GM12891 (cell line): ENCODE data around the gene ZNF576. TPM values are rescaled to one million over a fixed set of nuclear protein-coding genes. Genes with fewer than 3 reads are reported as not detected.
"Not testable (repeated sequence)": the region's sequence is repeated elsewhere in the genome, so short reads cannot be mapped to it uniquely, and the experiment has no call there.

Experiments used
- DNase-seq: peaks from one replicate; pipeline ENCODE4 v3.0.0; 2011; ENCODE audit warnings: low spot score; ENCODE audit not compliant: insufficient read length
- FAIRE-seq: peaks from 2 replicates; lab custom pipeline; 2011; peaks lifted over from hg19 to GRCh38; lab: Jason Lieb, UNC
- PAX5 ChIP-seq: IDR thresholded peaks from 2 replicates; pipeline ENCODE4 v1.6.1; 2011; ENCODE audit warnings: low read length, moderate library complexity, mild to moderate bottlenecking; ENCODE audit not compliant: insufficient read depth, severe bottlenecking
- POLR2A ChIP-seq: IDR thresholded peaks from 2 replicates; pipeline ENCODE4 v1.6.1; 2011; ENCODE audit warnings: low read depth, low read length, control low read depth
- POLR2AphosphoS5 ChIP-seq: IDR thresholded peaks from 2 replicates; pipeline ENCODE4 v1.6.1; 2011; ENCODE audit warnings: low read depth, low read length, control low read depth
- POU2F2 ChIP-seq: IDR thresholded peaks from 2 replicates; pipeline ENCODE4 v1.6.1; 2011; ENCODE audit warnings: low read depth, mild to moderate bottlenecking, control low read depth, low read length, moderate library complexity
- SPI1 ChIP-seq: IDR thresholded peaks from 2 replicates; pipeline ENCODE4 v1.6.1; 2011; ENCODE audit warnings: low read depth, low read length, control low read depth
- TAF1 ChIP-seq: IDR thresholded peaks from 2 replicates; pipeline ENCODE4 v1.6.1; 2011; ENCODE audit warnings: low read depth, low read length, control low read depth
- polyA plus RNA-seq: library from polyadenylated mRNA; unstranded; fragments of >200 nt; gene quantifications from one replicate; pipeline ENCODE4 v1.2.1, GENCODE V29; 2012; ENCODE audit warnings: low read depth, missing spikeins, inconsistent platforms; ENCODE audit not compliant: missing spikeins

ZNF576 gene
- polyA plus RNA-seq = 6.5 TPM

DNA sequence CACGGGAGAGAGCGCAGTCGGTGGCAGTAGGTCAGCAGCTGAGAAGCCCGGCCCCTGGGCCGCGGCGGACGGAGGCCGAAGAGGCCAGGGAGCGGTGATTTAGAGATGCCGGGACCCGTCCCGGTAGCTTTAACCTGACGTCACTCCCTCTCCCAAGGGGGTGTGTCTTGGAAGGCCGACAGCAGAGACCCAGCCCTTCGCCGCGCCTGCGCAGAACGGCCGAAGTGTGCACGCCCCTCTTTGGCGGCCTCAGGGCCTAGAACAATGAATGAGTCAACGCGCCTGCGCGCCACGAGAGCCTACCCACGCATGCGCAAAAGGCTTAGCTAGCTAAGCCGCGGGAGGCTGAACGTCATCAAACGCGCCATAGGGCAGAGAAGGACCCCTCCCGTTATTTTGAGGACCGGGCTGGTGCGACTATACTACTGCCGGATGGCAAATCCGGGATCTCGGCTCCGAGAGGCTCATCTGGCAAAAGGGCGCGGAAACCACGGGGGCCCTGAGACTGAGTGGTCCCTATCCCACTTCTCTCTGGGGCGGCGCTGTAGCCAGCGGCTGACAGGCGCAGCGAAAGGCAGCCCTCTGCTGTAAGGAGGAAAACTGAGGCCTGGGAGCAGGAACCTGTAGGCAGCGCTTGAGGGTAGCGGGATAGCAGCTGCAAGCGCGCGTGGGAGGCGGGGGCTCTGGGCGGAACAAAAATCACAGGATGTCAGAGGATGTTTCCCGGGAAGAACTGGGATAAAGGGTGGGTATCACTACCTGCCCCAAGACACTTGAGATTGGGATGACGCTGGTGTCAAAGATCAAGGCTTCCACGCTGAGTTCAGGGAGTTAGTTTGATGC lies at the start of gene ZNF576, which contains the start of gene IRGQ:
Gene ZNF576 (plus strand): TSS at position 597 of the 843 bp plus-strand sequence. CDS start 514 bp downstream, outside the sequence.
Gene IRGQ (minus strand): TSS at position 136 of the 843 bp plus-strand sequence. CDS start 796 bp downstream, outside the sequence.
- TF ChIP-seq POLR2AphosphoS5 (peak; percentile 43), TAF1 (peak; percentile 54), PAX5 (no peak), POU2F2 (no peak)
- DNase-seq = peak; percentile 94
- peak; percentile 100 for FAIRE-seq

DNA sequence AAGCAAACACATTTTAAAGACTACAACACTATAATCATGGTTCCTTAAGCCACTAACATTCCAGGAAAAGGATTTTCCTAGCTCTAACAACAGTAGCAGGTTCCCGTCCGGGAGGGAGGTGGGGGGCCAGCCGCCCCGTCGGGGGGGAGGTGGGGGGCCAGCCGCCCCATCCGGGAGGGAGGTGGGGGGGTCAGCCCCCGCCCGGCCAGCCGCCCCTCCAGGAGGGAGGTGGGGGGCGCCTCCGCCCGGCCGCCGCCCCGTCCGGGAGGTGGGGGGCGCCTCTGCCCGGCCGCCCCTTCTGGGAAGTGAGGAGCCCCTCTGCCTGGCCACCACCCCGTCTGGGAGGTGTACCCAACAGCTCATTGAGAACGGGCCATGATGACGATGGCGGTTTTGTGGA lies 48.5 kb upstream of the ZNF576 start:
- not testable (repeated sequence) for DNase-seq, FAIRE-seq

DNA sequence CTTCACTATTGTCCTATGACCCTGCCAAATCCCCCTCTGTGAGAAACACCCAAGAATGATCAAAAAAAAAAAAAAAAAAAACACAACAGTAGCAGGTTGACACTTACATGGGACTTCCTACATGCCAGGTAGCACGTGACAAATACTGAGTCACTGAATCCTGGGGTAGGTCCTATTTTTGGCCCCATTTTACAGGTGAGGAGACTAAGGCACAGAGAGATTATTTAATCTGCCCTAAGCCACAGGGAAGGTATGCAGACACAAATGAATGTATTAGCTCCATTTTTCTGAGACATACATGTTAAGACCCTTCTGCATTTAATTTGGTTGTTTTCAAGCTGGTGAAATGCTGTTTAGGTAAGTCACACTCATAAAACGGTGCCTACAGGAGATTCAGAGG lies 47.7 kb upstream of the ZNF576 start:
- FAIRE-seq (no peak), DNase-seq (no peak)
- TF ChIP-seq POU2F2 (no peak), POLR2AphosphoS5 (no peak), PAX5 (no peak), POLR2A (no peak), TAF1 (no peak), SPI1 (no peak)

- FAIRE-seq (no peak), DNase-seq (no peak)
- TF ChIP-seq PAX5 (no peak), TAF1 (no peak), POLR2A (no peak), SPI1 (no peak), POU2F2 (no peak), POLR2AphosphoS5 (no peak)
Observed at GRCh38 chr19:43551399-43552197, 44.8 kb upstream of the ZNF576 start.

DNA sequence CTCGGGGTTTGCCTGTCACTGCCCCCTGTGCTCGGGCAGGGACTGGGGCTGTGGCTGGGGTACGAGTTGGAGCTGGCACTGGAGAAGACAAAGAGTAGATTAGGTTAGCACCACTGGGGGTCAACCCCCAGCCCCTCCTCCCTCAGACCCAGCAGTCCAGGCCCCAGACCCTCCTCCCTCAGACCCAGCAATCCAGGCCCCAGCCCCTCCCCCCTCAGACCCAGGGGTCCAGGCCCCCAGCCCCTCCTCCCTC lies 44.3 kb upstream of the ZNF576 start:
- FAIRE-seq (no peak), DNase-seq (no peak)
- TF ChIP-seq SPI1 = no peak
- TF ChIP-seq POU2F2 = no peak
- no peak for TF ChIP-seq PAX5
- TF ChIP-seq TAF1 = no peak
- no peak for TF ChIP-seq POLR2AphosphoS5
- no peak for TF ChIP-seq POLR2A

DNA sequence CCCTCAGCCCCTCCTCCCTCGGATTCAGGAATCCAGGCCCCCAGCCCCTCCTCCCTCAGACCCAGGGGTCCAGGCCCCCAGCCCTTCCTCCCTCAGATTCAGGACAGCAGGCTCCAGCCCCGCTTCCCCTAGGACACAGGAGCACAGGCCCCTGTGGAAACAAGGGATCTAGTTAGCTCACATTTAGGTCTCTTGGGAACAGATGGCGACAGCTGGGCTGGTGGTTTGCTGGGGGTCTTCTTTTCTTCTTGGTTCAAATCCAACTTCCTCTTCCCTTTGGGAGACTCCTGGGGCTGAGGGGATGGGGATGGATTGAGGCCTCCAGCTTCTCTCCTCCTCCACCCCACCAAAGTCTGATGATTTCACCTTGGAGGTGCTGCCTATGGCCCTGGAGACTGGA lies 43.8 kb upstream of the ZNF576 start:
- no peak for DNase-seq
- TF ChIP-seq TAF1 (no peak), SPI1 (no peak), POU2F2 (no peak), POLR2AphosphoS5 (no peak), PAX5 (no peak), POLR2A (no peak)
- FAIRE-seq = no peak

- TF ChIP-seq POLR2A (no peak), POLR2AphosphoS5 (no peak), TAF1 (no peak)
- DNase-seq = no peak
- no peak for FAIRE-seq
Observed at GRCh38 chr19:43553656-43554055, 42.7 kb upstream of the ZNF576 start.

DNA sequence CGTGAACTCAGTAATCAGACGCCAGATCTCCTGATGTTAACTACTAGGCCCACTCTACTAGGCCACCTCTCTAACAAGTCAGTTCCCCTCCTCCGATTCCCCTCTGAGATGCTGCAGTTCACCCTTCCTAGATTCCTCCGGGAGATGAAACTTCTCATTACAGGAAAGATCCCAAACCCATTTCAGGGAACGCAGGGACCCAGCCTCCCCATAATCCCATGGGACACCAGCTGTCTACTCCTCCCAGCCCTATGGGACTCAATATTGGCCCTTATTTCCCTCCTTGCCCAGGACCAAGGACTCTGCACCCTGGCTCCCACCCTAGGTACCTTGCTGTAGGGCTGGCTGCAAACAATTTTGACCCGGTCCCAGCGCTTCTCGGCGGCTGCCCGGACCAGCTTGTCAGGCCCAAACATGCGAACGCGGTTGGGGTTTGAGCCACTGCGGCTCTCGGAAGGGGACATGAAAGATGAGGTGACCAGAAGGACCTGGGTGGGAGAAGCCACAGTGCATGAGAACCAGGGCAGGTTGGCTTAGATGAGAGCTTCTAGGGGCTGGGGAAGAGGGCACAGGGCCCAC lies 42.0 kb upstream of the ZNF576 start:
- DNase-seq (no peak), FAIRE-seq (no peak)
- no peak for TF ChIP-seq PAX5
- TF ChIP-seq POLR2A = no peak
- TF ChIP-seq POLR2AphosphoS5 = no peak
- TF ChIP-seq POU2F2 = no peak
- no peak for TF ChIP-seq TAF1
- TF ChIP-seq SPI1 = no peak

DNA sequence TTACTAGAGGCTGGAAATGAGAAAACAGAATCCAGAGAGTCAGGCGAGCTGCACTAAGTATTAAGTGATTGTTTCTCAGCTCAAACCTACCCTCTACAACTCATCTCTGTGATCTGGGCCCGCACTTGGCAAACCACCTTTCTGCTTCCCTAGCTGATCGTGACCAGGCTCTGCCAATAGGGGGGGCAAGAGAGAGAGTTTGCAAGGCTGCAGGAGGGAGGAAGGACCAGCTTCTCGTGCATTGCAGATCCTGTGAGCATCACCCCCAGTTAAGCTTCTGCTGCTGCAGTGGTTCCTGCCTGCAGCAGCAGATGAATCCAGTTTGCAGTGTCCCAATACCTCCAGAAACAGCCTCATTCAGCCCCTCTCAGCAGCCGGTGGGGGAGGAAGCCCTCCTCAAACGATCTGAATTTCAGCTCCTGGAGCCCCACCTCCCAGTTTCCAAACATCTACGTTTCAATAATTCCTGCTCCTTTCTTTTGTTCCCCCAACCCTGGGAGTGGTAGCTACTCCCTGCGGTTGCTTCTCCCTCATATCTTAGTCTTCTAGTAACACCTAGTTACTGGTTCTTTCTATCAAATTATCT lies 41.1 kb upstream of the ZNF576 start:
- peak; percentile 91 for FAIRE-seq
- peak; percentile 70 for DNase-seq

DNA sequence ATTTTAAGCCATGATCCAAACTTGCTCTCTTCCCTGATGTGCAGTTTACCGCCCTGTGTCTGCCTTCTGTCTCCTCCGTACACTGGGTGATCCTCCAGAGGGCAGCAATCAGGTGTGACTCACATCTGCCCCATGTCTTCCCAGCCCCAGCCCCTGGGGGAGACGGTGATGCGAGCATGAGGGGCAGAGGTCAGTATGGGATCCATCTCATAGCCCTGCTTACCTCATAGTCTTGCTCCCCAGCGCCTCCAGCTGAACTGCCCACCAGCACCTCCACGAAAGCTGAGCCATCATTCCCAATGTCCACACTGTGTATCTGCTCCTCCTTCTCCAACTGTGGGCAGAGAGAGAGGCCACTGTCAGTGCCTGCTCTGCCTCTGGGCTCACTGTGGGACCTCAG lies 35.7 kb upstream of the ZNF576 start:
- no peak for TF ChIP-seq SPI1
- TF ChIP-seq POLR2AphosphoS5 = no peak
- no peak for TF ChIP-seq TAF1
- no peak for TF ChIP-seq PAX5
- TF ChIP-seq POU2F2 = no peak
- DNase-seq (no peak), FAIRE-seq (no peak)

More for the DNA sequence above, 41.1 kb upstream of the ZNF576 start:
- 0 out of 2 replicates have a peak, but pooled peaks have one; percentile 10 for TF ChIP-seq SPI1
- no peak for TF ChIP-seq PAX5
